ENCODE results near the gene BTN1A1. TPM values are rescaled to one million over a fixed set of nuclear protein-coding genes. Genes with fewer than 3 reads are reported as not detected.

The BTN1A1 gene
- total RNA-seq, 1 experiment from 2014 or later, result 0.10 TPM

- Histone ChIP-seq H3K27me3 (ENCODE audit: control insufficient read depth, insufficient read depth, low read length) (no peaks in the 10 kb centered on the region), H3K27ac (ENCODE audit: low read length) (no peak overlapping the region), H3K9me3 (ENCODE audit: control insufficient read depth, insufficient read depth, low read depth, low read length) (no peaks in the 10 kb centered on the region), H3K4me1 (ENCODE audit: control insufficient read depth, insufficient read depth, low read length) (peaks cover 5% of the 10 kb centered on the region), H3K36me3 (ENCODE audit: control insufficient read depth, insufficient read depth, low read length) (no peaks in the 10 kb centered on the region), H3K4me3 (ENCODE audit: low read depth in 2 of 2, low read length in 2 of 2) (no peak overlapping the region)
- POLR2A ChIA-PET, result no interaction called here
- DNase-seq (ENCODE audit: low read depth, low spot score), result no peak
- TF ChIP-seq SIN3A (IDR thresholded peaks at IDR 0.05; ENCODE audit: borderline replicate concordance, insufficient read depth, low read depth, low read length) (no peak), TCF7L2 (IDR thresholded peaks at IDR 0.05; ENCODE audit: low read depth, low read length) (no peak), POLR2AphosphoS5 (IDR thresholded peaks at IDR 0.05; ENCODE audit: low read depth, low read length) (no peak)
- TF ChIP-seq, protein P1, sequence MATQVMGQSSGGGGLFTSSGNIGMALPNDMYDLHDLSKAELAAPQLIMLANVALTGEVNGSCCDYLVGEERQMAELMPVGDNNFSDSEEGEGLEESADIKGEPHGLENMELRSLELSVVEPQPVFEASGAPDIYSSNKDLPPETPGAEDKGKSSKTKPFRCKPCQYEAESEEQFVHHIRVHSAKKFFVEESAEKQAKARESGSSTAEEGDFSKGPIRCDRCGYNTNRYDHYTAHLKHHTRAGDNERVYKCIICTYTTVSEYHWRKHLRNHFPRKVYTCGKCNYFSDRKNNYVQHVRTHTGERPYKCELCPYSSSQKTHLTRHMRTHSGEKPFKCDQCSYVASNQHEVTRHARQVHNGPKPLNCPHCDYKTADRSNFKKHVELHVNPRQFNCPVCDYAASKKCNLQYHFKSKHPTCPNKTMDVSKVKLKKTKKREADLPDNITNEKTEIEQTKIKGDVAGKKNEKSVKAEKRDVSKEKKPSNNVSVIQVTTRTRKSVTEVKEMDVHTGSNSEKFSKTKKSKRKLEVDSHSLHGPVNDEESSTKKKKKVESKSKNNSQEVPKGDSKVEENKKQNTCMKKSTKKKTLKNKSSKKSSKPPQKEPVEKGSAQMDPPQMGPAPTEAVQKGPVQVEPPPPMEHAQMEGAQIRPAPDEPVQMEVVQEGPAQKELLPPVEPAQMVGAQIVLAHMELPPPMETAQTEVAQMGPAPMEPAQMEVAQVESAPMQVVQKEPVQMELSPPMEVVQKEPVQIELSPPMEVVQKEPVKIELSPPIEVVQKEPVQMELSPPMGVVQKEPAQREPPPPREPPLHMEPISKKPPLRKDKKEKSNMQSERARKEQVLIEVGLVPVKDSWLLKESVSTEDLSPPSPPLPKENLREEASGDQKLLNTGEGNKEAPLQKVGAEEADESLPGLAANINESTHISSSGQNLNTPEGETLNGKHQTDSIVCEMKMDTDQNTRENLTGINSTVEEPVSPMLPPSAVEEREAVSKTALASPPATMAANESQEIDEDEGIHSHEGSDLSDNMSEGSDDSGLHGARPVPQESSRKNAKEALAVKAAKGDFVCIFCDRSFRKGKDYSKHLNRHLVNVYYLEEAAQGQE (IDR thresholded peaks at IDR 0.05; ENCODE audit: insufficient read depth in 1 of 2, low read depth in 2 of 2, low read length in 1 of 2), result no peak
- TF ChIP-seq, protein P2, sequence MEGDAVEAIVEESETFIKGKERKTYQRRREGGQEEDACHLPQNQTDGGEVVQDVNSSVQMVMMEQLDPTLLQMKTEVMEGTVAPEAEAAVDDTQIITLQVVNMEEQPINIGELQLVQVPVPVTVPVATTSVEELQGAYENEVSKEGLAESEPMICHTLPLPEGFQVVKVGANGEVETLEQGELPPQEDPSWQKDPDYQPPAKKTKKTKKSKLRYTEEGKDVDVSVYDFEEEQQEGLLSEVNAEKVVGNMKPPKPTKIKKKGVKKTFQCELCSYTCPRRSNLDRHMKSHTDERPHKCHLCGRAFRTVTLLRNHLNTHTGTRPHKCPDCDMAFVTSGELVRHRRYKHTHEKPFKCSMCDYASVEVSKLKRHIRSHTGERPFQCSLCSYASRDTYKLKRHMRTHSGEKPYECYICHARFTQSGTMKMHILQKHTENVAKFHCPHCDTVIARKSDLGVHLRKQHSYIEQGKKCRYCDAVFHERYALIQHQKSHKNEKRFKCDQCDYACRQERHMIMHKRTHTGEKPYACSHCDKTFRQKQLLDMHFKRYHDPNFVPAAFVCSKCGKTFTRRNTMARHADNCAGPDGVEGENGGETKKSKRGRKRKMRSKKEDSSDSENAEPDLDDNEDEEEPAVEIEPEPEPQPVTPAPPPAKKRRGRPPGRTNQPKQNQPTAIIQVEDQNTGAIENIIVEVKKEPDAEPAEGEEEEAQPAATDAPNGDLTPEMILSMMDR (IDR thresholded peaks at IDR 0.05), result no peak
- BruUV-seq (replicated peaks), result no TSS peak
- intact Hi-C loops (cut with micrococcal nuclease; ENCODE audit: unreplicated experiment), result no loop called here
- in situ Hi-C loops (cut with HindIII; ENCODE audit: low pct_unique_long_range_greater_than_20kb, low sequenced_read_pairs), result no loop called here
- CTCF ChIA-PET, result no interaction called here
- no peak for ATAC-seq
Observed at GRCh38 chr6:26516481-26517427, 16.7 kb downstream of the BTN1A1 start.

GRCh38 chr6:26519359-26519758, 19.3 kb downstream of the BTN1A1 start:
- CTCF ChIA-PET, result no interaction called here
- no peaks in the 10 kb centered on the region for H3K27me3 ChIP-seq (ENCODE audit: control insufficient read depth, insufficient read depth, low read length)
- peaks cover 9% of the 10 kb centered on the region for H3K4me1 ChIP-seq (ENCODE audit: control insufficient read depth, insufficient read depth, low read length)
- DNase-seq (ENCODE audit: low read depth, low spot score), result no peak
- in situ Hi-C loops (cut with HindIII; ENCODE audit: low pct_unique_long_range_greater_than_20kb, low sequenced_read_pairs) (no loop called here), intact Hi-C loops (cut with micrococcal nuclease; ENCODE audit: unreplicated experiment) (no loop called here)
- H3K27ac ChIP-seq (ENCODE audit: low read length), result no peak overlapping the region
- no peaks in the 10 kb centered on the region for H3K36me3 ChIP-seq (ENCODE audit: control insufficient read depth, insufficient read depth, low read length)
- H3K9me3 ChIP-seq (ENCODE audit: control insufficient read depth, insufficient read depth, low read depth, low read length), result no peaks in the 10 kb centered on the region
- no peak for ATAC-seq
- no peak overlapping the region for H3K4me3 ChIP-seq (ENCODE audit: low read depth in 2 of 2, low read length in 2 of 2)
- BruUV-seq (replicated peaks), result no TSS peak
- POLR2A ChIA-PET, result no interaction called here
- TF ChIP-seq TCF7L2 (IDR thresholded peaks at IDR 0.05; ENCODE audit: low read depth, low read length) (no peak), POLR2AphosphoS5 (IDR thresholded peaks at IDR 0.05; ENCODE audit: low read depth, low read length) (no peak), SIN3A (IDR thresholded peaks at IDR 0.05; ENCODE audit: borderline replicate concordance, insufficient read depth, low read depth, low read length) (no peak)
- TF ChIP-seq, protein P1 (IDR thresholded peaks at IDR 0.05; ENCODE audit: insufficient read depth in 1 of 2, low read depth in 2 of 2, low read length in 1 of 2), result no peak
- TF ChIP-seq, protein P2 (IDR thresholded peaks at IDR 0.05), result no peak

All from Panc1 (cell line).